SU-DHL-6 (cell line): ENCODE results near the gene VAMP4.
"Not testable (repeated sequence)": the region's sequence is repeated elsewhere in the genome, so short reads cannot be mapped to it uniquely, and the experiment has no call there.

Source experiments
- H2AFZ ChIP-seq: fragments of 200-600 bp; sonication (generic); 2 replicates; pipeline ENCODE4 v1.6.1; 2014; ENCODE audit warnings: low read depth, mild to moderate bottlenecking, moderate library complexity, mixed read lengths, antibody characterized with exemption, low read length; ENCODE audit not compliant: severe bottlenecking
- H3F3A ChIP-seq: fragments of 200-600 bp; shearing (Covaris generic); 2 replicates; pipeline ENCODE4 v1.6.0; 2016; ENCODE audit warnings: antibody characterized with exemption, mild to moderate bottlenecking; ENCODE audit not compliant: insufficient read depth
- H3K27ac ChIP-seq: fragments of 200-600 bp; sonication (generic); 2 replicates; pipeline ENCODE4 v1.5.1; 2016; ENCODE audit warnings: low read depth, mild to moderate bottlenecking, low read length, moderate library complexity, mixed read lengths
- H3K27me3 ChIP-seq: fragments of 200-600 bp; sonication (generic), shearing (Covaris generic); 2 replicates; pipeline ENCODE4 v1.6.0; 2014; ENCODE audit warnings: mild to moderate bottlenecking, low read length
- H3K36me3 ChIP-seq: fragments of 200-600 bp; sonication (generic); 2 replicates; pipeline ENCODE4 v1.6.1; 2014; ENCODE audit warnings: mild to moderate bottlenecking, low read length, mixed read lengths
- H3K4me2 ChIP-seq: fragments of 300-600, 200-600 bp; shearing (Covaris generic), sonication (generic); 2 replicates; pipeline ENCODE4 v1.6.0; 2014; ENCODE audit warnings: low read length, low read depth, mild to moderate bottlenecking; ENCODE audit not compliant: poor library complexity, severe bottlenecking
- H3K4me3 ChIP-seq: fragments of 200-600 bp; sonication (generic); 2 replicates; pipeline ENCODE4 v1.5.1; 2014; ENCODE audit warnings: antibody characterized with exemption, low read length, mild to moderate bottlenecking, mixed read lengths; ENCODE audit not compliant: insufficient read depth, poor library complexity, severe bottlenecking
- H3K79me2 ChIP-seq: fragments of 200-600 bp; sonication (generic); 2 replicates; pipeline ENCODE4 v1.6.1; 2014; ENCODE audit warnings: mild to moderate bottlenecking, low read length, moderate library complexity; ENCODE audit not compliant: insufficient read depth
- H3K9ac ChIP-seq: fragments of 200-600 bp; sonication (generic); 2 replicates; pipeline ENCODE4 v1.7.0; 2014; ENCODE audit warnings: mild to moderate bottlenecking, low read length
- H3K9me2 ChIP-seq: fragments of 200-600 bp; sonication (generic); replicated peaks from 2 replicates; pipeline ENCODE4 v1.6.1; 2014; ENCODE audit warnings: low read length; ENCODE audit not compliant: insufficient read depth
- H3K9me3 ChIP-seq: fragments of 200-600 bp; sonication (generic); 2 replicates; pipeline ENCODE4 v1.6.1; 2014; ENCODE audit warnings: low read length, mixed read lengths; ENCODE audit not compliant: insufficient read depth
- H4K20me1 ChIP-seq: fragments of 200-600 bp; sonication (generic); 2 replicates; pipeline ENCODE4 v1.6.1; 2014; ENCODE audit warnings: low read depth, mild to moderate bottlenecking, antibody characterized with exemption, low read length, moderate library complexity, mixed read lengths
- CTCF ChIP-seq: fragments of 200-600 bp; sonication (generic); IDR thresholded peaks from one replicate; pipeline ENCODE4 v1.5.1; 2017; ENCODE audit warnings: antibody characterized with exemption, mild to moderate bottlenecking, low read length, moderate library complexity; ENCODE audit not compliant: insufficient read depth, poor library complexity, severe bottlenecking
- EZH2phosphoT487 ChIP-seq: fragments of 200-600 bp; sonication (generic), shearing (Covaris generic); conservative IDR thresholded peaks from 2 replicates; pipeline ENCODE4 v1.6.1; 2018; ENCODE audit warnings: mild to moderate bottlenecking, antibody characterized with exemption, low read length, moderate library complexity, mixed read lengths

Gene VAMP4

GRCh38 chr1:171663036-171663853 is 78.6 kb downstream of the VAMP4 start:
- Histone ChIP-seq H3K79me2 (no peaks in the 10 kb centered on the region), H3K36me3 (no peaks in the 10 kb centered on the region), H3F3A (no peaks in the 10 kb centered on the region), H2AFZ (no peak overlapping the region), H3K27me3 (no peaks in the 10 kb centered on the region), H4K20me1 (no peaks in the 10 kb centered on the region), H3K9ac (no peak overlapping the region), H3K9me2 (no peaks in the 10 kb centered on the region), H3K27ac (no peak overlapping the region), H3K4me3 (no peak overlapping the region), H3K4me2 (no peak overlapping the region), H3K9me3 (no peaks in the 10 kb centered on the region)
- TF ChIP-seq EZH2phosphoT487 (no peak), CTCF (no peak)

GRCh38 chr1:171661076-171661650 is 80.7 kb downstream of the VAMP4 start:
- H3K27me3 ChIP-seq: no peaks in the 10 kb centered on the region
- H3K9me2 ChIP-seq: no peaks in the 10 kb centered on the region
- H3K79me2 ChIP-seq: no peaks in the 10 kb centered on the region
- H3K36me3 ChIP-seq: no peaks in the 10 kb centered on the region
- no peak overlapping the region for H2AFZ ChIP-seq
- no peak overlapping the region for H3K4me3 ChIP-seq
- no peak overlapping the region for H3K9ac ChIP-seq
- H3K9me3 ChIP-seq: no peaks in the 10 kb centered on the region
- no peak overlapping the region for H3K27ac ChIP-seq
- H4K20me1 ChIP-seq: no peaks in the 10 kb centered on the region
- TF ChIP-seq EZH2phosphoT487 (no peak), CTCF (no peak)
- no peak overlapping the region for H3K4me2 ChIP-seq
- H3F3A ChIP-seq: no peaks in the 10 kb centered on the region

GRCh38 chr1:171656206-171656605 is 85.7 kb downstream of the VAMP4 start:
- not testable (repeated sequence) for H3K4me2 ChIP-seq, H3K79me2 ChIP-seq
- peak overlapping the region; percentile 72 for H2AFZ ChIP-seq

GRCh38 chr1:171655746-171656116 is 86.1 kb downstream of the VAMP4 start:
- H2AFZ ChIP-seq: peak overlapping the region; percentile 72
- no peaks in the 10 kb centered on the region for H3K27me3 ChIP-seq
- no peak for TF ChIP-seq EZH2phosphoT487
- TF ChIP-seq CTCF: no peak
- H3K36me3 ChIP-seq: no peaks in the 10 kb centered on the region
- no peak overlapping the region for H3K9ac ChIP-seq
- no peaks in the 10 kb centered on the region for H3K9me3 ChIP-seq
- no peaks in the 10 kb centered on the region for H3K9me2 ChIP-seq
- H3K27ac ChIP-seq: no peak overlapping the region
- H3F3A ChIP-seq: no peaks in the 10 kb centered on the region
- H4K20me1 ChIP-seq: no peaks in the 10 kb centered on the region
- H3K4me3 ChIP-seq: no peak overlapping the region
- H3K79me2 ChIP-seq: no peaks in the 10 kb centered on the region
- H3K4me2 ChIP-seq: peak overlapping the region; percentile 29

More at GRCh38 chr1:171656206-171656605, 85.7 kb downstream of the VAMP4 start:
- not testable (repeated sequence) for H3K27ac ChIP-seq, H3K4me3 ChIP-seq, H3K27me3 ChIP-seq, H3K36me3 ChIP-seq, H4K20me1 ChIP-seq, H3F3A ChIP-seq, H3K9me3 ChIP-seq, H3K9me2 ChIP-seq, H3K9ac ChIP-seq
